Upper lobe of right lung (tissue), 1 donor: ENCODE data around the gene TXNDC16. TPM values are rescaled to one million over a fixed set of nuclear protein-coding genes. Genes with fewer than 3 reads are reported as not detected.
"Not testable (repeated sequence)": the region's sequence is repeated elsewhere in the genome, so short reads cannot be mapped to it uniquely, and the experiment has no call there.

Source experiments
- ATAC-seq: fragments of 200-7000 bp; cut with Tn5 transposase; one replicate; pipeline ENCODE4 v1.9.1; 2020; ENCODE audit warnings: mild to moderate bottlenecking, moderate library complexity
- DNase-seq: peaks from one replicate; pipeline ENCODE4 v3.0.0-alpha.2; 2020
- H3K27ac ChIP-seq: fragments of 200-600 bp; one replicate; pipeline ENCODE4 v1.8.0; 2022
- H3K27me3 ChIP-seq: fragments of 200-600 bp; one replicate; pipeline ENCODE4 v1.8.0; 2022; ENCODE audit warnings: mild to moderate bottlenecking
- H3K36me3 ChIP-seq: fragments of 200-600 bp; one replicate; pipeline ENCODE4 v1.8.0; 2022
- H3K4me1 ChIP-seq: fragments of 200-600 bp; one replicate; pipeline ENCODE4 v1.8.0; 2022
- H3K4me3 ChIP-seq: fragments of 200-600 bp; one replicate; pipeline ENCODE4 v1.8.0; 2022; ENCODE audit warnings: mild to moderate bottlenecking
- H3K9me3 ChIP-seq: fragments of 200-600 bp; one replicate; pipeline ENCODE4 v1.8.0; 2022
- CTCF ChIP-seq: fragments of 200-600 bp; IDR thresholded peaks from one replicate; pipeline ENCODE4 v1.8.0; 2022; ENCODE audit warnings: antibody characterized with exemption
- intact Hi-C: fragments of 100-400 bp; cut with DNase I; formaldehyde crosslinking; loops from one replicate; pipeline ENCODE4 v1.11.0; 2022
- total RNA-seq: library from RNA; stranded (reverse); fragmentation: NEBNext Ultra II Directional; extraction: Animal tissue kit (Norgen Biotek cat#: 25700); gene quantifications from one replicate; pipeline ENCODE4 v1.2.1, GENCODE V29; 2021
- donor health status: DM: no; HTN: yes; CAD: no; lungs with severe emphysema.

Gene TXNDC16
- total RNA-seq, 1 donor from 2014 or later = 5.1 TPM

- DNase-seq (no peak), ATAC-seq (no peak)
- no peaks in the 10 kb centered on the region for H3K4me1 ChIP-seq
- TF ChIP-seq CTCF = no peak
- no peak overlapping the region for H3K4me3 ChIP-seq
- no peak overlapping the region for H3K27ac ChIP-seq
- no peaks in the 10 kb centered on the region for H3K9me3 ChIP-seq
- no peaks in the 10 kb centered on the region for H3K27me3 ChIP-seq
- H3K36me3 ChIP-seq = no peaks in the 10 kb centered on the region
- intact Hi-C loops = no loop called here
These were observed 38.0 kb upstream of the TXNDC16 start for GRCh38 chr14:52590318-52590717.

- no peak overlapping the region for H3K27ac ChIP-seq
- DNase-seq = no peak
- no peak for TF ChIP-seq CTCF
These were observed 37.3 kb upstream of the TXNDC16 start for GRCh38 chr14:52589646-52590045.

GRCh38 chr14:52583544-52583943 is 31.2 kb upstream of the TXNDC16 start:
- DNase-seq (no peak), ATAC-seq (no peak)
- Histone ChIP-seq H3K27me3 (no peaks in the 10 kb centered on the region), H3K4me1 (no peaks in the 10 kb centered on the region), H3K9me3 (no peaks in the 10 kb centered on the region), H3K27ac (no peak overlapping the region), H3K4me3 (no peak overlapping the region), H3K36me3 (no peaks in the 10 kb centered on the region)
- no peak for TF ChIP-seq CTCF
- intact Hi-C loops = no loop called here

More at GRCh38 chr14:52589646-52590045, 37.3 kb upstream of the TXNDC16 start:
- ATAC-seq = no peak
- no peaks in the 10 kb centered on the region for H3K9me3 ChIP-seq
- H3K4me3 ChIP-seq = no peak overlapping the region
- no peaks in the 10 kb centered on the region for H3K27me3 ChIP-seq
- no peaks in the 10 kb centered on the region for H3K36me3 ChIP-seq
- H3K4me1 ChIP-seq = no peaks in the 10 kb centered on the region
- intact Hi-C loops = no loop called here

GRCh38 chr14:52575858-52576257 is 23.6 kb upstream of the TXNDC16 start:
- intact Hi-C loops = no loop called here
- no peaks in the 10 kb centered on the region for H3K36me3 ChIP-seq
- no peak for ATAC-seq

GRCh38 chr14:52568454-52568853 is 16.1 kb upstream of the TXNDC16 start:
- ATAC-seq, H3K4me1 ChIP-seq, H3K27ac ChIP-seq, intact Hi-C loops, H3K27me3 ChIP-seq, H3K4me3 ChIP-seq, H3K36me3 ChIP-seq, DNase-seq: not testable (repeated sequence)
- peaks cover 11% of the 10 kb centered on the region for H3K9me3 ChIP-seq

More at GRCh38 chr14:52575858-52576257, 23.6 kb upstream of the TXNDC16 start:
- H3K9me3 ChIP-seq = peaks cover 11% of the 10 kb centered on the region
- H3K27ac ChIP-seq = no peak overlapping the region
- no peak for DNase-seq
- no peak for TF ChIP-seq CTCF
- no peaks in the 10 kb centered on the region for H3K27me3 ChIP-seq
- no peak overlapping the region for H3K4me3 ChIP-seq
- no peaks in the 10 kb centered on the region for H3K4me1 ChIP-seq

- Histone ChIP-seq H3K4me3 (no peak overlapping the region), H3K9me3 (no peaks in the 10 kb centered on the region), H3K36me3 (no peaks in the 10 kb centered on the region), H3K27ac (no peak overlapping the region), H3K4me1 (no peaks in the 10 kb centered on the region), H3K27me3 (no peaks in the 10 kb centered on the region)
- TF ChIP-seq CTCF = no peak
- intact Hi-C loops = no loop called here
- DNase-seq (no peak), ATAC-seq (no peak)
These were observed 10.8 kb upstream of the TXNDC16 start for GRCh38 chr14:52563120-52563519.
